Measurements from ENCODE around the gene REPS2. TPM values are rescaled to one million over a fixed set of nuclear protein-coding genes. Genes with fewer than 3 reads are reported as not detected.

REPS2 gene
- total and polyA plus RNA-seq, 5 donors from 2014 or later = 0.05 to 0.74 (median 0.52) TPM; not detected in 2

Other genes with a start within 250 kb of the REPS2 start
- gene CTPS2, start 234.0 kb upstream of the REPS2 start, total RNA-seq = 4.5 TPM
- 1 to 10 TPM; 3.7 to 4.8 (median 4.3) TPM for gene CTPS2, start 234.0 kb upstream of the REPS2 start, polyA plus RNA-seq
- gene SYAP1, start 227.0 kb upstream of the REPS2 start, total RNA-seq = 69.9 TPM
- gene SYAP1, start 227.0 kb upstream of the REPS2 start, polyA plus RNA-seq = 10 to 100 TPM; 12.0 to 19.3 (median 16.3) TPM
- 32.2 TPM for gene TXLNG, start 160.2 kb upstream of the REPS2 start, total RNA-seq
- 10 to 100 TPM in 3 of 4 donors, 1 to 10 TPM in 1; 8.4 to 24.2 (median 18.6) TPM for gene TXLNG, start 160.2 kb upstream of the REPS2 start, polyA plus RNA-seq
- 120 TPM for gene RBBP7, start 76.3 kb upstream of the REPS2 start, total RNA-seq
- gene RBBP7, start 76.3 kb upstream of the REPS2 start, polyA plus RNA-seq = 100 to 1,000 TPM; 133 to 150 (median 143) TPM

Measured in CD4-positive, CD25-positive, alpha-beta regulatory T cell (primary cell).